ENCODE data around the gene FMN2.
A peak's percentile ranks its signal among the peaks of the same experiment; 100 is the strongest.

FMN2 gene

DNA sequence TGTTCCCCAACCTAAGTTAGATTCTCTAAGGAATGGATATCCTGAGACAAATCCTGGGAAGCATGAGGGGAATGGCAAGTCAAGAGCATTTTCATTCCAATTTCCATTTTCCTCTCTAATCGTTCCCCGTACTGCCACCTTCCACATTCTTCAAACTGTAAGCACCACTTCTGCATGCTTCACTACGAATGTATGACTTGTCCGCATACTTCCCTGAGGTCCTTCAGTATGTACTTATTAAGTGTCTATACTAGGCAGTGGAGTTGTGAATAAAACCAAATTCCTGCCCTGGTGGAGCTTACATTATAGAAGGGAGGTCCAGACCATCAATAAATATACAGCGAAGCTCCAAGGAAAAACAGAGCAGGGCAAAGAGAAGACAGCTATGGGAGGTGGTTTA lies 365.5 kb downstream of the FMN2 start:
- no peak for DNase-seq

DNA sequence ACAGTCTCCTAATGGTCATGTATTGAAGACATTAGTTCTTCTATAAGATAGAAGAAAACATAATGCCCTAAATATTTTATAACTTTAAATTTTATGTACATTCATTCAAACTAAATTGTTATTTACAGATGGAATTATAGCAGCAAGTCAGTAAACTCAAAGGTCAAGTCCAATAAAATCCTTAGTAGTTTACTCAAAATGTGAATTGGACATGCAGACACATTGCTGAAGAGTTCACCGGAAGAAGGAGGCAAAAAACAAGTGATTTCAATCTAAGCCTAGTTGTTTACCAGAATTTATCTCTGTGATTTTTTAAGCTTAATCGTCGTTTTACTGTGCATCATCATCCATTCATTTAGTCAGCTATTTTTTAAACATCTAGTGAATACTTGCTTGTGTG lies 370.6 kb downstream of the FMN2 start:
- DNase-seq = no peak

DNA sequence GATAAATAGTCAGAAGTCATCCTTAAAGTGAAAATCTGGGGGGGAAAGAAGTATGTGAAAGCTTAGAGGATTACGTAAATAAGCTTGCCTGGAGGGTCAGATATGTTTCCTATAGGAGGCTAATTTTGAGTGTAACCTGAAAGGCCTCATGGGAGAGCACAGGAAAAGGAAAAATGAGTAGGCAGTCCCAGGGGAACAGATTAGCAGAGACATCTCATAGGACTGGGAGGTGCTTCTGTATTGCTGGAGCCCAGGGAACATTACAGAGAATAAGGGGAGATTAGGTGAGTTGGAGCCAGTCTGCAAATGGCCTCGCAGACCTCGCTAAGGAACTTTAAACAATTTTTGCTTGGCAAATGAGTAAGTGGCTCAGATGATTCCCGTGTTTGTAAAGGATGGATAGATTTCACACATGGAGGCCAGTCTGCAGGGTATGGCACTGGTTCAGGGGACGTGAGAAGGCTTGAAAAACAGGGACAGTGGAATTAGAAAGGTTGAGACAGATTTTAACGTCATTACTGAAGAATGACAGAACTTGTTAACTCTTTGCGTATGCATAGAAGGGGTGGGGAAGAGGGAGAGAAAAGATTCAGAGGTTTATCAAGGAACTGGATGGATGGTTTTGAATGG lies 371.2 kb downstream of the FMN2 start:
- no peak for DNase-seq

DNA sequence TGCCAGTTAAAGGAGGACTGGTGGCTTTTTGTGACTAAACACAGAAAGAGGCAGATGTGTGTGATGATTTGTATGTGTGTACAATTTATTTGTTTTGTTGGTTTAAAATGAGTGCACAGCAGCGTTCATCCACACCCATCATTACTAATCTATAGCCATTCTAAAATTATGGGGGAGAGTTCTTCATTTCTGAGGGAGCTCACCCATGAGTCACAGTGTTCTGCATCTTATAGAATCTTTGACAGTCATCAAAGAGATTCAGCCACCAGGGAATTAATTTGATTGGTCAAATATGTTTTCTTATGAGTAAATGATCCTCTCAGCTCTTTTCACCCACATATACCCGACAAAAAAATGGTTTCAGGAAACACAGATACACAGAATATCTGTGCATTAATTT lies 372.4 kb downstream of the FMN2 start:
- no peak for DNase-seq

DNA sequence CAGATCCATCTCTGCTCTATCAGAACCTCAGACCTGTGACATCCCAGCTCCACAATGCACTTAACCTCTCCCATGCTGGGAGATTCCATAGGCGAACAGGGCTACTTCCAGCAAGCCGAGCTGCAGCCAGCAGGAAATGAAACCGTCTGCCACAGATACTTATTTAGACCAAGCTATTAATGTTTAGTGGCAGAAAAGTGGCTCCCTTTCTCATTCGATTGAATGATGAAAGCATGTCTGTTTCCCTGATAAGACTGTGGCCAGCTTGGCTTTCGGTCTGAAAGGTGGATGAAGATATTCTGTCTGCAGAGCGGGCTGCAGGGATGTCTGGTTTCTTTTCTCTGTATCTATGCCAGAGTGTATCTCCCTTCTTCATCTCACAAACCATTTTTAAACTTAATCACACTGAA lies 373.9 kb downstream of the FMN2 start:
- no peak for DNase-seq

DNA sequence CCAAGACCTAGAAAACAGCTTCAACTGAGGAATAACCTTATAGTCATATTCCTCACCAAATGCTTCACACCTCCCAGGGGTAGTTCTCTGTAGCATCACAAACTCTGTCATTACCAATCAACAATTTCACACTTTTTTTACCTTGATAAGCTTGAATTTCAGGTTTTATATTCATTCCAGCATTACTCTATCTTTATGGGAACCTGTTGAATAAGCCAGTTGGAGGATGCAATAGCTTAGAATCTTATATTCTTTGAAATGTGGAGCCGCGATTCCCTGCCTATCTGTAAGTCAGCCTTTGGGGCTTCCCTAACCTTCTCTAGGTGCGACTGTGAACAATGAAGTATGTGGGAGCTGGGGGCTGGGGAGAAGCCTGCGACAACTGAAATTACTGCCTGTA lies 374.8 kb downstream of the FMN2 start:
- DNase-seq = no peak

DNA sequence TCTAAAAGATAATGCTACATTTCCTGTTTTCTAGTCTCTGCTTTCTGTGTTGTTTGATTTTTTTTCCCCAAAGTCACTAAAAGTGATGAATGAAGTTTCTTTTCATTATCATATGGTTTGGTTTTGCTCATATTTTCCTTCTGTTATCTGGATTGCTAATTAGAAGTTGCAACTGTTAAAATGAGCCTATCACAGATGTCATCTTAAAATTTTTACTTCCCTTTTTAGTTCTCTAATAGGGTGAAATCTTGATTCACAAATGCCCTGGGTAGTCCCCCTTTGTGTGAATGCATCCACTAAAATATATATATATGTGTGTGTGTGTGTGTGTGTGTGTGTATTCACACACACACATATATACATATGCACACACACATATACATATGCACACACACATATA lies 376.2 kb downstream of the FMN2 start:
- no peak for DNase-seq

DNA sequence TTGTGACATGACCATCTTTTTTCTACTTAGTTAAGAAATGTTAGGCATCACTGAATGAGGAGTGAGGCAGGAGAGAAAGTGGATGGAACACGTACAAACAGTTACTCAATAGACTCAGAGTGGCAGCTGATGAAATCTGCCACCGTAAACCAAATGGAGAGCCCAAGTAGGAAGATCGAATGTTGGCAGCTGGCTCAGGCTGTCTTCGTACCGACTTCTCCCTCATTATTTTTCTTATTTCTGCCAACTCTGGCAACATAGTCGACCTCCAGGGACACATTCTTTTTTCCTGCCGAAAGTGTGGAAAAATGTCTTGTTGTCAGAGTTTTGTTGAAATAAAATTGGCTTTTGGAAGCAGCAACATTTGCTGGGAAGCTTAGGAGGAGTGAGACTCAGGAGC lies 377.0 kb downstream of the FMN2 start:
- no peak for DNase-seq

DNA sequence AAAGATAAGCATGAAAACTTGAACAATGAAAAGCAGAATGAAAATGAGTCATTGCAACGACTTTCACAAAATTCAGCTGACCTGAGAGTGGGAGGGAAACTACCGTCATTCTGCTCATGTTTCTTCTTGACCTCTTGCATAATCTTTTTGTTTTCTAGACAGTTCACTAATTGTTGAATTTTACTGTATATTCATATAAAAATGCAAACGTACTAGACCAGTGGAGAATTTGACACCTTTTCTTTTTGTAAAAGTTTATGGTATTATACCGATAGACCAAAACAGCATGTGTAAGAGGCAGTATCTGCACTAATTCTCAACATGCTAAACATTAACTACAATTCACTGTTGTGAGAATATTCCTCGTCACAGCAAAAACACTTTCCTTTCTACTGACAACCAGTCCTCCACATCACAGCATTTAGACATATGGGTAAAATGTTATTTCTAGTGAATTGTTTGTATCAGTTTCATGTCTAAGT lies 382.5 kb downstream of the FMN2 start:
- no peak for DNase-seq

DNA sequence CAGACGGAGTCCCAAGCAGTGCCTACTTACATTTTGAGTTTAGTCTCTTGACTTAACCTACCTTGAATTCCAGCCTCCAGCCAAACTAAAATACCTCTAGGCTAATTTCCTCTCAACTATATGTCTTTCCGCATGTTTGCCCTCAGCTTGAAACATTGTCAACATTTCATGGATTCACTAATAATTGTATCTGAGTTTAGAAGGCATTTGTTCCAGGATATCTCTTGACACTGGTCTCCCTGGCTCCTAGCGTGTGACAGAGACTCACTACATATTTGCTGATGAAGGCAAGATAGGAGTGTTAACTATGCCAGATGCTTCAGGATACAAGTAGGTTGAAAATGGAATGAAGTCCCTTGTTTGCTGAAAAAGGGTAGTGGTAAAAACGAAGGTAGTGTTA lies 384.1 kb downstream of the FMN2 start:
- no peak for DNase-seq

DNA sequence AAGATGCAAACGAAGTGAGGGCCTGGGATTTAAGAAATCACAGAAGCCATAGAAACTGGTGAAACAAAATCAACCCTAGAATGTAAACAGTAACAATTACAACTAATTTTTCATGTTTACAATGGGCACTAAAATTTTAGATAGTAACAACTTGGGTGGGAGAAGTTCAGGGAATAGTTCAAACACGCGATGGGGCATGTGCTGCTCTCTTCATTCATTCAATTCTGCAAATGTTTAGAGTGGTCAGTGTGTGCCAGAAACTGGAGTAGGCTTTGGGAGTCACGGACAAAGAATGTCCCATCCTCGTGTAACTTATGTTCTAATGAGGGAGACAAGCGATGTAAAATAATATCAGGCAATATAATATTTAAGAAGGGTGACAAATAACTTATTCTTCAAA lies 386.9 kb downstream of the FMN2 start:
- no peak for DNase-seq

DNA sequence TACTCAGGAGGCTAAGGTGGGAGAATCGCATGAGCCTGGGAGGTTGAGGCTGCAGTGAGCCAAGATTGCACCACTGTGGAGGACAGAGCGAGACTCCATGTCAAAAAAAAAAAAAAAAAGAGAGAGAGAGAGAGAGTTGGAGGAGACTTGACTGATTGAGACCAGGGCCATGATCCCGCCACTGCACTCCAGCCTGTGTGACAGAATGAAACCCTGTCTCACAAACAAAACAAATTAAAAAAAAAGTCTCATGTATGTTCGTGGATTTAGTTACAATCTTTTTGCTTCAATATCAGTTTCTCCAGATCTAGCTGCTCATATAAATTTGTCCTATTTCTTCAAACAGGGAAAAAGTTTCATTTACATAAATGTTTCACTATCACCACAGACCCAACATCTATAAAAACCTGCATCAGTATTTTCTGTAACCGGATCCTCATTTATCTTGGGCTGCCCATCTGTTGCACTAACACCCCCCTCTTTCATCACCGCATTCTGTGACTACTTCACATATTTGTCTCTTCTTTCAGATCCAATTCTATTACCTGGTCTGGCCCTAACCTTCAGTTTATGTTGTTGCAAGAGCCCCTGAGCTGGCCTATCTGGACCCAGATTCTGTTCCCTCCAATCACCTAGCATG lies 393.2 kb downstream of the FMN2 start:
- no peak for DNase-seq

DNA sequence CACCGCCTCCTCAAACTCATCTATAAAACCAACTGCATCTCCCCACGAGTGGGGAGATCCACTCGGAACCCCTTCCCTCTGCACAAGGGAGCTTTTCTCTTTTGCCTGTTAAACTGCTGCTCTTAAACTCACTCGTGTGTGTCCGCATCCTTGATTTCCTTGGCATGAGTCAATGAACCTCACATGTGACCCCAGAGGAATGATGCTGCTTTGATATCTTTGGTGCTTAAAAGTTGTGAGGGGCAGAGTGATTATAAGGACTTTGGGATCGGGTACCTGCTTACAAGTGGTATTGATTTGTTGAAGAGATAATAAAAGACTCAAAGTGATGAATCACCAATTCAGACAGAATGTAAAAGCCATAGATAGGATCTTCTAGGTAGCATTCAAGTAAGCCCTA lies 394.9 kb downstream of the FMN2 start:
- no peak for DNase-seq

DNA sequence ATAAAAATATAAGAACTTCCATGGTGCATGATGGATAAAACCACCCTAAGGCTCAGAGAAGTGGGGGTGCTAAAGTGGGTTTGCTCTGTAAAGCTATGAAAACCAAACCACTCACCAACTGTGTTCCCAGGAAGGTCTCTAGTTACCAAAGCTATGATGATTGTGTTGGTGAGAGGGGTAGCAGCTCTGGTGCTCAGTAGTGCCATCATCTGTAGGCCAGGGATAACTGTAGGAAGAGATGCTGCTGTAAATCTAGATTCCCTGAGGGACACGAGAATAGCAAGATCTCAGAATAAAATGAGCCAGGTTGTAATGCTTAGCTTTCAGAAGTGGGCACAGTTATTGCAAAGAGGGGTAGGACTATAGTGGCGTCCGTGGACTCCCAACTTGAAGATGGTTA lies 395.8 kb downstream of the FMN2 start:
- no peak for DNase-seq

DNA sequence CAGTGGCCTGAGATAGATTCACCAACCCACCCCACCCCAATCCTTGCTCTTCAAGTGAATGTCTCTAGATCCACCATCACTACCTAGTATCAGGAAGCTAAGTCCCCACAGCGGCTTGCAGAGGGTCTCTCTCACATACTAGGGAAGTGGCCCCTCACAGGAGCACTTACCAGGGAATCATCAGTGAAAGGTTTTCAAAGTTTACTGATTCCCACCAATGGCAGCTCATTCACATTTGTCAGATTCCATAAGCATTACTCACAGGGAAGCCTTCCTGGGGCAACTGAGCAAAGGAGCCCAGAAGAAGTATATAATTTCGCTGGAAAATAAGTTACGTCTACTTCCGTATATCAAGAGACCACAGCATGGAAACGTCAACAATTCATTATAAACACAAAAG lies 399.5 kb downstream of the FMN2 start:
- no peak for DNase-seq

DNA sequence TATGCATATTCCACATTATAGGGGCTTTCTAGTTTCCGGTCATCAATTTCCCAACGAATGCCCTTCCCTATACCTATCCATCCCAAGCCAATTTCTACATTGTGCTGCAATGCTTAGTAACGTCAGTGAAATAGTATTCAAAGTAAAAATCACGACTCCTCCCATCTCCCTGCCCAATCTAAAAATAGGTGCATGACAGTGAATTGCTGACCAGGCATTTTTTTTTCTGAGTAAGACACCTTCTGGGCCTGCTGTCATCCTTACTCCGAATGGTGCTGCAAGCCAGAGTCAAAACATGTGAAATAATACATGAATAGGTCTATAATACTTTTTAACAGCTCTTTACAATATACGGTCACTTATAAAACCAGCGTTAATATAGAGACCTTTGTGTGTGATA lies 400.1 kb downstream of the FMN2 start:
- DNase-seq = no peak

DNA sequence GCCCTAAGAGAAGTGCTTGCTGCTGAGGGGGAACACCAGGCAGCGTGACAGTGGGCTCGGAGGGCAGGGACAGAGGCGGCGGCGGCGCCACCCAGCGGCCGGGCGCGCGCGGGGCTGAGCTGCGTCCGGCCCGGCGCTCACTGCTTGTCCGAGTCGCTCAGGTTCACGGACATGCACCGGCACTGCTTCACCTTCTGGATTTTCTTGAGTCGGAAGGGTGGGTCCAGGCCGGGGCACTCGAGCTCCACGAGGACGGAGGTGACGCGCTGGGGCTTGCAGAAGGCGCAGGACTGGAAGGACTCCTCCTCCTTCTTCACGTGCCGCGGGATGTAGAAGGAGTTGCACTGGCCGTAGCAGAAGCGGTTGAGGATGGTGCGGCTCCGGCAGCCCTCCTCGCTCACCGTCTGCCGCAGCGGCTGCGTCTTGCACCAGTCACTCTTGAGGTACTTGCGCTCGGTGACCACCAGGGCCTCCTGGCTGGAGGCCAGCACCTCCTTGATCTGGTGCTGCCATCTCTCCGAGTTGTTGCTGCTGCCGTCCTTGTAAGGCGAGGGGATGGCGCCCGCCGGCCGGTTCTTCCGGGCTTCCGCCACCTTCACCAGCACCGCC lies 401.3 kb downstream of the FMN2 start:
- peak; percentile 1 to 5 for DNase-seq

DNA sequence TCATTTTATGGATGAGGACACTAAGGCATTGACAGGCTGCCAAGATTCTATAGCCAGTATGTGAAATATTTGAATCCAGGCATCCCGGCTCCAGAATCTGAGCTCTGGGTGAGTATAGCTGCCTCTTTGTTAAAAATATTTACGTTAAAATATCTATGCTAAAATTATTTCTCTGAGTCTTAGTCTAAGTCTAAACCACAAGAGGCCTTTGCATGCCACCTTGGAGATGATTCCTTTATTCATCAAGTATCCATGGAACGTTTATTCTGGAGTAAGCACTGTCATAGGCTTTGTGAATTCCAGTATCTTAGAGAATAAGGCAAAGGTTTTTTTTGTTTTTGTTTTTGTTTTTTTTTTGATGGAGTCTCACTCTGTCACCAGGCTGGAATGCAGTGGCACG lies 403.9 kb downstream of the FMN2 start:
- no peak for DNase-seq

DNA sequence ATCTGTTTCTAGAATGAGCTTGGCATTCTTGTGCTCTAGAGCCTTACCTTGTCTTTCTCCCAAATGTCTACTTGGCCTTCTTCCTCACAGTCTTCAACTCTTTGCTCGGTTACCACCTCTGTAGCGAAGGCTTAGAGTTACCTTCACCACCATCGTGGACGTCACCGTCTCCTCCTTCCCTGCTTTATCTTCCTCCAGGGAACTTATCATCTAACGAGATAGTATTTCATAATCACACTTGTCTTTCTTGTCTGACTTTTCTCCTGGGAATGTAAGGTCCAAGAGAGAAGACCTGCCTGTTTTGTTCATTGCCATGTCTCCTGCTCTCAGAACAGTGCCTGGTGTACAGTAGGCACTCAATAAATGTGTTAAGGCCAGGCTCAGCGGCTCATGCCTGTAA lies 404.7 kb downstream of the FMN2 start:
- DNase-seq = no peak

DNA sequence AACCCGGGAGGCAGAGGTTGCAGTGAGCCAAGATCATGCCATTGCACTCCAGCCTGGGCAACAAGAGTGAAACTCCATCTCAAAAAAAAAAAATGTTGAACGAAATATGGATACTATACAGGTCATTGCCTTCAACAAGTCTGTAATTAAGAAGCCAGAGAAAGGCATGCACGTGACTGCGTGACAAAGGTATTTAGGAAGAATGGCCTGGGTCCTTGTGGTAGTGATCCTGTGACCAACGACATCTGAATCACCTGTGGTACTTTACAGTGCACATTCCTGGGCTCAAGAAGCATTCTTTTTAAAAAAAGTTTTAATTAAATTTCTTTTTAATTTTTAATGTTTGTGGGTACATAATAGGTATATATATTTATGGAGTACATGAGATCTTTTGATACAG lies 405.3 kb downstream of the FMN2 start:
- no peak for DNase-seq

DNA sequence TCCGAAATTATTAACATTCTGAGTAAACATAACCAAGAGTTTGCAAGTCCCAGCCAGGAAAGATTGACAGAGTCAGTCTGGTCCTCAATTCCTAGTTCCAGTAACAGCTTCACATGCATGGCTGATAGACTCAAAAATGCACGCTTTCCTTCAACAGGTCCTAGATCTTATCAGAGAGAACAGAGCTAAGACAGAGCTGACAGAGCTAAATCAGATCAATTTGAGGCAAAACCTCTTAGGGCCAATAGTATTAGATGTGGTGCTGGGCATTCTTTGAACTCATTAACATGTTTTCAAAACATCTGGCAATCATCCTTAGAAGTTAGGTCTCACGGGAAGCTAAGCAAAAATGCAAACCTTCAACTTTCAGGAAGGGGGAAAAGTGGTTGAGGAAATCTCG lies 406.2 kb downstream of the FMN2 start:
- DNase-seq = no peak

DNA sequence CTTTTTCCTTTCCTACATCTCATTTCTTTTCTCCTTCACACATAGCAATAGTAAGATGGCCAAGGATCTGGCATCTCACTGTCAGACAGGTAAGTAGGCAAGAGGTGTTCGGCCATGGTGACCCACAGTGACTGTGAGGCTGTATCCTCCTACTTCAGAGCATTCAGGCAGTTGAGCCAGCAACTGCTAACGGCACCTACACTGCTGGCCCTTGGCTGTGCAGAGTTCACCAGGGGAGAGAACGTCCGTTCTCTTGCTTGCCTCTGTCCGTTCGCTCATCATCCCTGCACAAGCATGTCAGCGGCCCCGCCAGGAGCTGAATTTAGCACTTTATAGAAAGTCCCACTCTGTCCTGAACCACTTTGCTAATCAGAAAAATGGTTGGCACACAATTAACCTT lies 406.7 kb downstream of the FMN2 start:
- no peak for DNase-seq

DNA sequence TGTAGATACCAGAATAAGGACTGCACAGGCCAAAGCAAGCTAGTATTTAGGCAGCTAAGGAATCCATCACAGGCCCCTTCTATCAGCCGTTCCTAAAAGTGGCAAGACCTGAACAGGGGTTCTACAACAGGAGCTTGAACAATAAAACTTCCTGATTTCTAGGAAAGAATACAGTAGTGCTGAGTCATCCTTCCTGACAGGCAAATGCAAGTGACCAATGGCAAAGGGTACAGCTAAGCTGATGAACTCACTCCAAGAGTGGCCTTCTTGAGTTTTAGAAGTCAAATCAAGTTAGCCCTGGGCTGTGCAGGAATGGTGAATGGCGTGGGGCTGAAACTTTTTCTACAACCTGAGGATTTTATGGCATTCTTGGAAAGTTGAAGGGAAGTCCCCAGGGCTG lies 407.3 kb downstream of the FMN2 start:
- no peak for DNase-seq

DNA sequence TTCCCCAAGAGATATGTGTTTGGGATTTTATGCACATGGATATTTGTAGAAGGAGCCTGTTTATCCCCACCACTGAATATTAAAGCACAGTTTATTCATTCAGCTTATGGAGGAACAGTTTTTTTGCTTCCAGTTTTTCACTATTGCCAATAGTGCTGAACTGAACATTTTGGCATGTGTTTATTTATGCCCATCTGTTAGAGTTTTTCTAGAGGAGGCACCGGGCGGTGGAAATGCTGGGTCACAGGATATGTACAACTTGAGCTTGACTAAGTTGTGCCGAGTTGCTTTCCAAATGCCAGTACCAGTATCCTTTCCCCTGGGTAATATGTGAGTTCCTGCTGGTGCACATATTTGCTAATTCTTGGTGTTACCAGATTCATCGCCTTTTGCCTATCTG lies 409.0 kb downstream of the FMN2 start:
- DNase-seq = no peak

DNA sequence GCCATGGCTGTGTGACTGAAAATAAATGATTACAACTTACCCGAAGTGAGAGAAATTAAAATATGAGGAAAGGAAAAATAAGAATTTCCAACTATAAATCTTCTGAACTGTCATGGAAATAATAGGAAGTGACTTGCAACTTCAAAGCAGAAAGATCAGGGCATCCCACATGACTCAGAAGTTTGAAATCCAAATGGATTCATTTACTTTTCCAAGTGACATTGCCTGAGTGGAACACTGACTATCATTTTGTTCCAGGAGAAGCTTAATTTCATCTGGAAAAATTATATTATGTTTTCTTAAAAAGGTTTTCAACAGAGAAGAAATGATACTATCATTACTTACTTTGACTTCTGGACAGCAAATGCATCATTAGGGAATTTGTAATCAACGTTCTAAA lies 409.4 kb downstream of the FMN2 start:
- DNase-seq = no peak
